HepG2 (cell line): ENCODE measurements around the gene SP3. TPM values are rescaled to one million over a fixed set of nuclear protein-coding genes. Genes with fewer than 3 reads are reported as not detected.

ENCODE experiments used
- ATF2 ChIP-seq: sonication (generic); formaldehyde crosslinking; IDR thresholded peaks from 2 replicates; pipeline ENCODE4 v1.4.0; 2020; ENCODE audit warnings: missing genetic modification reagents
- JUND ChIP-seq: sonication (generic); formaldehyde crosslinking; IDR thresholded peaks from 2 replicates; pipeline ENCODE4 v1.8.0; 2022; ENCODE audit warnings: mild to moderate bottlenecking, missing genetic modification reagents
- NFAT5 ChIP-seq: sonication (generic); formaldehyde crosslinking; IDR thresholded peaks from 2 replicates; pipeline ENCODE4 v1.4.0; 2020; ENCODE audit warnings: missing genetic modification reagents
- NONO ChIP-seq, 2 experiments: fragments of 450-650 bp in 1 of 2; sonication (generic) in 1 of 2; formaldehyde crosslinking in 1 of 2; IDR thresholded peaks in 1 of 2; conservative IDR thresholded peaks in 1 of 2; 2 replicates each; pipeline versions ENCODE4 v1.6.1 to v1.8.0; 2017 to 2022; ENCODE audit warnings: mild to moderate bottlenecking in 1 of 2, missing genetic modification reagents in 1 of 2, moderate library complexity in 1 of 2
- STAT6 ChIP-seq: sonication (generic); formaldehyde crosslinking; IDR thresholded peaks from 2 replicates; pipeline ENCODE4 v1.4.0; 2020; ENCODE audit warnings: missing genetic modification reagents, mild to moderate bottlenecking, borderline replicate concordance
- ZNF530 ChIP-seq: sonication (generic); formaldehyde crosslinking; IDR thresholded peaks from 2 replicates; pipeline ENCODE4 v1.5.0; 2020; ENCODE audit warnings: low read depth, mild to moderate bottlenecking, missing genetic modification reagents
- ZNF547 ChIP-seq: sonication (generic); formaldehyde crosslinking; IDR thresholded peaks from 2 replicates; pipeline ENCODE4 v1.5.1; 2020; ENCODE audit warnings: mild to moderate bottlenecking, missing genetic modification reagents
- ZNF639 ChIP-seq: conservative IDR thresholded peaks from 2 replicates; pipeline ENCODE4 v1.6.1; 2018; ENCODE audit warnings: missing genetic modification reagents
- polyA plus RNA-seq, 8 experiments: library from polyadenylated mRNA; depleted of rRNA in 3 of 8; stranded (reverse) in 7 of 8; unstranded in 1 of 8; fragments of >200 nt; fragmentation: Illumina TruSeq in 4 of 8; extraction: Trizol in 4 of 8; gene quantifications; 2 replicates each; pipeline versions ENCODE4 v1.2.1 to v1.2.3, GENCODE V29; 2011 to 2016; ENCODE audit warnings: low read depth in 4 of 8, missing spikeins in 1 of 8, mixed read lengths in 1 of 8; ENCODE audit not compliant: insufficient read depth in 1 of 8
- total RNA-seq, 5 experiments: library from RNA; depleted of rRNA; stranded (reverse); fragments of >200 nt; fragmentation: Illumina TruSeq; extraction: Trizol; gene quantifications; 2 replicates each; pipeline ENCODE4 v1.2.3, GENCODE V29; 2016; ENCODE audit warnings: low read depth in 1 of 5

Gene SP3
- total and polyA plus RNA-seq, 2 of the 13 experiments (the other 11 are each of a cell fraction or from before 2014, with no cell fraction given), result 57.3 to 132 TPM

GRCh38 chr2:173858291-173858731, 106.9 kb downstream of the SP3 start (continued):
- TF ChIP-seq NFAT5 (no peak), ATF2 (CRISPR knock-in tag) (no peak), STAT6 (CRISPR knock-in tag) (no peak), NONO (IDR thresholded peaks at IDR 0.05) (no peak), NONO (CRISPR knock-in tag; conservative IDR thresholded peaks at IDR 0.05) (no peak), ZNF547 (CRISPR knock-in tag) (no peak), JUND (CRISPR knock-in tag) (no peak), ZNF639 (CRISPR knock-in tag) (no peak), ZNF530 (CRISPR knock-in tag) (no peak)
